ENCODE results near the gene RNPEP.
A peak's percentile ranks its signal among the peaks of the same experiment; 100 is the strongest.

Gene RNPEP

DNA sequence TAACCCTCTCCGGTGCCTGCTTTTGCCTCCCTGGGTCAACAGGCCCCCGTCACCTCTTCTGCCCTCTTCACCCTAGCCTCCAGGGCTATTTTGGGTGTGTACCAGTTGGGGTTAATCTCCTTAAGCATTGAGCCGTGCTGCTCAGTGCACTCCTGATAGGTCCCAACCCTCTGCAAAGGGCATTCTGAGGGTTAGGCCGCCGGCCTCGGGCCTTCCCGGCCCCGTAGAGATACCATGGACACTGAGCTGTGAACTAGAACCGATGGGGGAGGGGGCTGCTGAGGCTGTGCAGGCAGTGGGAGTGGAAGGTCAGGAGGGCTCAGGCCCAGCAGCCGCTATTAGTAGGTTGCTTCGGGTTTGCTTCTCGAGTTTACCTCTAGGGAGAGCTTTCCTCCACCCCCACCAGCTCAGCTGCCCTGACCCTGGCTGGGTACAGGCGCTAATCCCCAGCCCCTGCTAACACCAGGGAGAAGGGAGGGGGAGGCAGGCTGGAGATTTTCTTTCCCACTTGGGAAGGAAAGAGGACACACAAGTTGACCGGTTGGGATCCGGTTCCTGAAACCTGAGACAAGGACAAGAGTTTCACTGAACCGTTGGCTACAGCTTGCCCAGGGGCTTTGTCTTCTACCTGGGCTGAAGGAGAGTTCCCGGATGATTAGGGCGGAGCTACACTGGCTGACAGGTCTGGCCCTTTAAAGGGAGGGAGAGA is 40.9 kb upstream of the RNPEP start:
- TF ChIP-seq, protein P1, sequence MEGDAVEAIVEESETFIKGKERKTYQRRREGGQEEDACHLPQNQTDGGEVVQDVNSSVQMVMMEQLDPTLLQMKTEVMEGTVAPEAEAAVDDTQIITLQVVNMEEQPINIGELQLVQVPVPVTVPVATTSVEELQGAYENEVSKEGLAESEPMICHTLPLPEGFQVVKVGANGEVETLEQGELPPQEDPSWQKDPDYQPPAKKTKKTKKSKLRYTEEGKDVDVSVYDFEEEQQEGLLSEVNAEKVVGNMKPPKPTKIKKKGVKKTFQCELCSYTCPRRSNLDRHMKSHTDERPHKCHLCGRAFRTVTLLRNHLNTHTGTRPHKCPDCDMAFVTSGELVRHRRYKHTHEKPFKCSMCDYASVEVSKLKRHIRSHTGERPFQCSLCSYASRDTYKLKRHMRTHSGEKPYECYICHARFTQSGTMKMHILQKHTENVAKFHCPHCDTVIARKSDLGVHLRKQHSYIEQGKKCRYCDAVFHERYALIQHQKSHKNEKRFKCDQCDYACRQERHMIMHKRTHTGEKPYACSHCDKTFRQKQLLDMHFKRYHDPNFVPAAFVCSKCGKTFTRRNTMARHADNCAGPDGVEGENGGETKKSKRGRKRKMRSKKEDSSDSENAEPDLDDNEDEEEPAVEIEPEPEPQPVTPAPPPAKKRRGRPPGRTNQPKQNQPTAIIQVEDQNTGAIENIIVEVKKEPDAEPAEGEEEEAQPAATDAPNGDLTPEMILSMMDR (conservative IDR thresholded peaks at IDR 0.05; ENCODE audit: control insufficient read depth, insufficient read depth, low read depth, low read length), result no peak
- H3K4me3 ChIP-seq (ENCODE audit: control insufficient read depth, low read depth, low read length), result no peak overlapping the region
- no peak for DNase-seq (ENCODE audit: low read depth)

DNA sequence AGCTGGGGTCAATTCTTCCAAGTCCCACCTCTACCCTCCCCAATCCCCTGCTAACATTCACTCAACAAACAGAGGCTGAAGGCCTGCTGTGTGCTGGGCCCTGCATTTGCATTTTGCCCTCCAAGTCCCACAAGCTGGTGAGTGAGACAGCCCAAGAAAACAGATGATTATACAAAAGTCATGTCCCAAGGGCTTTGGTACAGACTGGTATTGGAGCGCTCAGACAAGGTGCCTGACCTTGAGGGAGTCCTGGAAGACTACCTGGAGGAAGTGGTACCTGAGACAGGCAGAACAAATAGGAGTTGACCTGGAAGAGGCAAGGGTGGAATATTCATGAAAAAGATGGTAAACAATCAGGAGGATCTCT is 40.3 kb upstream of the RNPEP start:
- TF ChIP-seq, protein P1 (conservative IDR thresholded peaks at IDR 0.05; ENCODE audit: control insufficient read depth, insufficient read depth, low read depth, low read length), result no peak
- H3K4me3 ChIP-seq (ENCODE audit: control insufficient read depth, low read depth, low read length), result no peak overlapping the region
- no peak for DNase-seq (ENCODE audit: low read depth)

- no peak overlapping the region for H3K4me3 ChIP-seq (ENCODE audit: control insufficient read depth, low read depth, low read length)
- TF ChIP-seq, protein P1 (conservative IDR thresholded peaks at IDR 0.05; ENCODE audit: control insufficient read depth, insufficient read depth, low read depth, low read length), result no peak
- DNase-seq (ENCODE audit: low read depth), result no peak
Observed at GRCh38 chr1:201944002-201944401, 38.4 kb upstream of the RNPEP start.

- TF ChIP-seq, protein P1 (conservative IDR thresholded peaks at IDR 0.05; ENCODE audit: control insufficient read depth, insufficient read depth, low read depth, low read length), result no peak
- H3K4me3 ChIP-seq (ENCODE audit: control insufficient read depth, low read depth, low read length), result peak overlapping the region; percentile 58
- DNase-seq (ENCODE audit: low read depth), result no peak
Observed at GRCh38 chr1:201944639-201945038, 37.8 kb upstream of the RNPEP start.

- DNase-seq (ENCODE audit: low read depth), result no peak
- peak overlapping the region; percentile 58 for H3K4me3 ChIP-seq (ENCODE audit: control insufficient read depth, low read depth, low read length)
- TF ChIP-seq, protein P1 (conservative IDR thresholded peaks at IDR 0.05; ENCODE audit: control insufficient read depth, insufficient read depth, low read depth, low read length), result peak; percentile 49
Observed at GRCh38 chr1:201945157-201945556, 37.3 kb upstream of the RNPEP start.

DNA sequence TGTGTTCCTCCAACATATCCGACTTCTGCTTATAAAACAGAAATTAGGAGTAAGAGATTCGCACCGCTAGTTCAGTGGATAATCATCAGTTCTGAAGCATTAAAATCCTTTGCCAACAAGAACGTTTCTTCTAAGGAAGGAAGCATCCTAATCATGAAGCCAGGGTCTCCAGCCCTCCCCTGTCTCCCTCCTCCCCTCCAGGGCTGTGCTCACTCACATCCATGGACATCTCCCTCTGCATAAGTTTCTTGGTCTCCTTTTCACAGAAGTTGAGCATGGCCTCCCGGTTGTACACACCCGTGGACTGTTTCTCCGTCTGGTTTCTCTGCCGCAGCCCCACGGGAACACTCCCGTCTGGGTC is 36.6 kb upstream of the RNPEP start:
- peak overlapping the region; percentile 58 for H3K4me3 ChIP-seq (ENCODE audit: control insufficient read depth, low read depth, low read length)
- DNase-seq (ENCODE audit: low read depth), result no peak
- TF ChIP-seq, protein P1 (conservative IDR thresholded peaks at IDR 0.05; ENCODE audit: control insufficient read depth, insufficient read depth, low read depth, low read length), result no peak
